Calu3 (cell line): Measurements from ENCODE around the gene MYL6B. TPM values are rescaled to one million over a fixed set of nuclear protein-coding genes. Genes with fewer than 3 reads are reported as not detected.

Experiments
- BruUV-seq: library from RNA; stranded (reverse); fragments of 400-500 nt; replicated peaks from 2 replicates; lab custom pipeline; 2021; lab: Mats Ljungman, UMichigan
- CTCF ChIA-PET: fragments of 300-600 bp; sonication (Branson Sonifier 250); formaldehyde crosslinking; loops from one replicate; lab custom pipeline; 2022; ENCODE audit warnings: antibody characterized with exemption; lab: Charles Lee
- DNase-seq: peaks from one replicate; pipeline ENCODE4 v3.0.0; 2022
- H3K27ac Mint-ChIP-seq: one replicate; pipeline ENCODE4 v1.8.0; 2022; ENCODE audit warnings: mixed read lengths; ENCODE audit not compliant: unreplicated experiment
- H3K27me3 Mint-ChIP-seq: one replicate; pipeline ENCODE4 v1.8.0; 2022; ENCODE audit warnings: mixed read lengths; ENCODE audit not compliant: unreplicated experiment
- H3K36me3 Mint-ChIP-seq: one replicate; pipeline ENCODE4 v1.8.0; 2022; ENCODE audit warnings: mild to moderate bottlenecking, moderate library complexity, mixed read lengths; ENCODE audit not compliant: insufficient read depth, unreplicated experiment
- H3K4me1 Mint-ChIP-seq: one replicate; pipeline ENCODE4 v1.8.0; 2022; ENCODE audit warnings: mild to moderate bottlenecking, low read depth, mixed read lengths; ENCODE audit not compliant: unreplicated experiment
- H3K4me3 Mint-ChIP-seq: one replicate; pipeline ENCODE4 v1.8.0; 2022; ENCODE audit warnings: mild to moderate bottlenecking, low read depth, moderate library complexity, mixed read lengths; ENCODE audit not compliant: unreplicated experiment
- H3K9me3 Mint-ChIP-seq: one replicate; pipeline ENCODE4 v1.8.0; 2022; ENCODE audit warnings: low read depth, mixed read lengths; ENCODE audit not compliant: unreplicated experiment
- intact Hi-C: fragments of 100-400 bp; cut with micrococcal nuclease; formaldehyde crosslinking; loops from one replicate; pipeline ENCODE4 v1.10.0; 2022; ENCODE audit not compliant: unreplicated experiment
- total RNA-seq: library from RNA; stranded (reverse); gene quantifications from 2 replicates; pipeline ENCODE4 v1.2.3, GENCODE V29; 2022
- TF ChIP-seq, protein P1 (sequence below): fragments of 200-600 bp; IDR thresholded peaks from one replicate; pipeline ENCODE4 v1.8.0; 2022; ENCODE audit warnings: antibody characterized with exemption; ENCODE audit not compliant: unreplicated experiment

MYL6B gene
- total RNA-seq, 1 experiment from 2014 or later = 53.7 TPM

DNA sequence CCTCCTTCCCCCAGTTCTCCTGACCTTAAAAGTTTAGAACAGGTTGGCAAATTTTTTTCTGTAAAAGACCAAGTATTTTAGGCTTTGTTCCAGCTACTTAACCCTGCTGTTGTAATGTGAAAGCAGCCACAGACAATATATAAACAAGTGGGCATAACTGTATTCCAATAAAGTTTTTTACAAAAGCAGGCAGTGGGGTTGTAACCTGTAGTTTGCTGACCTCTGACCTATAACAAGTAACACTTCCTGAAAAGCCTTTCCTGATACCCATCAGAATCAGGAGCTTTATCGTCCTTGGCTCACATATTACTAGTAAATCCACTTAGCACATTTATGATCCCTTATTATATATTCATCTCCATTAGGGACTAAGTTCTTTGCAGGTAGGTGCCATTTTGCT, 50.0 kb downstream of the MYL6B start:
- no peaks in the 10 kb centered on the region for H3K9me3 Mint-ChIP-seq
- no peak overlapping the region for H3K27ac Mint-ChIP-seq
- TF ChIP-seq, protein P1, sequence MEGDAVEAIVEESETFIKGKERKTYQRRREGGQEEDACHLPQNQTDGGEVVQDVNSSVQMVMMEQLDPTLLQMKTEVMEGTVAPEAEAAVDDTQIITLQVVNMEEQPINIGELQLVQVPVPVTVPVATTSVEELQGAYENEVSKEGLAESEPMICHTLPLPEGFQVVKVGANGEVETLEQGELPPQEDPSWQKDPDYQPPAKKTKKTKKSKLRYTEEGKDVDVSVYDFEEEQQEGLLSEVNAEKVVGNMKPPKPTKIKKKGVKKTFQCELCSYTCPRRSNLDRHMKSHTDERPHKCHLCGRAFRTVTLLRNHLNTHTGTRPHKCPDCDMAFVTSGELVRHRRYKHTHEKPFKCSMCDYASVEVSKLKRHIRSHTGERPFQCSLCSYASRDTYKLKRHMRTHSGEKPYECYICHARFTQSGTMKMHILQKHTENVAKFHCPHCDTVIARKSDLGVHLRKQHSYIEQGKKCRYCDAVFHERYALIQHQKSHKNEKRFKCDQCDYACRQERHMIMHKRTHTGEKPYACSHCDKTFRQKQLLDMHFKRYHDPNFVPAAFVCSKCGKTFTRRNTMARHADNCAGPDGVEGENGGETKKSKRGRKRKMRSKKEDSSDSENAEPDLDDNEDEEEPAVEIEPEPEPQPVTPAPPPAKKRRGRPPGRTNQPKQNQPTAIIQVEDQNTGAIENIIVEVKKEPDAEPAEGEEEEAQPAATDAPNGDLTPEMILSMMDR = no peak
- BruUV-seq = no TSS peak
- H3K4me1 Mint-ChIP-seq = no peaks in the 10 kb centered on the region
- no peak for DNase-seq
- CTCF ChIA-PET = interaction anchor here (0.7 to 0.8 kb wide), 2 partner anchors 14 to 20 kb away, joined by 3 to 5 read pairs; no protein-coding TSS in a partner anchor
- peaks cover 16% of the 10 kb centered on the region for H3K36me3 Mint-ChIP-seq
- no peaks in the 10 kb centered on the region for H3K27me3 Mint-ChIP-seq
- intact Hi-C loops = no loop called here
- no peak overlapping the region for H3K4me3 Mint-ChIP-seq

DNA sequence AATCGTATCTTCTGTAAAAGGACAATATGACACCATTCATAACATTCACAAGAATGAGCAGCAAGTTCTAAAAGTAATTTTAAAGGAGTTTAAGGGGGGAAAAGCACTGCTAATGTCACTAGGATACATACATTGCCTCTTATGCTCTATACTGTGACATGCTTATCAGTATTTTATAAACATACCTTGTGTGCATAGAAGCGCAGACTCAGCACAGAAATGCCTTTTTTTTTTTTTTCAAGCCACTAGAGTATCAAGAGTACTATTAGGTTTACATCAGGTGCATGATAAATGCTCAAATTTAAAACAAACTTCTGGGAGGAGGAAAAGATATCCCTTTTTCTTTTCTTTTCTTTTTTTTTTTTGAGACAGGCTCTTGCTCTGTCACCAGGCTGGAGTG, 50.5 kb downstream of the MYL6B start:
- H3K36me3 Mint-ChIP-seq = peaks cover 16% of the 10 kb centered on the region
- H3K4me3 Mint-ChIP-seq = no peak overlapping the region
- no peaks in the 10 kb centered on the region for H3K9me3 Mint-ChIP-seq
- TF ChIP-seq, protein P1 = no peak
- intact Hi-C loops = no loop called here
- CTCF ChIA-PET = interaction anchor here (0.8 kb wide), 1 partner anchor 19 kb away, joined by 5 read pairs; no protein-coding TSS in a partner anchor
- H3K27ac Mint-ChIP-seq = no peak overlapping the region
- no TSS peak for BruUV-seq
- no peaks in the 10 kb centered on the region for H3K27me3 Mint-ChIP-seq
- DNase-seq = no peak
- no peaks in the 10 kb centered on the region for H3K4me1 Mint-ChIP-seq

DNA sequence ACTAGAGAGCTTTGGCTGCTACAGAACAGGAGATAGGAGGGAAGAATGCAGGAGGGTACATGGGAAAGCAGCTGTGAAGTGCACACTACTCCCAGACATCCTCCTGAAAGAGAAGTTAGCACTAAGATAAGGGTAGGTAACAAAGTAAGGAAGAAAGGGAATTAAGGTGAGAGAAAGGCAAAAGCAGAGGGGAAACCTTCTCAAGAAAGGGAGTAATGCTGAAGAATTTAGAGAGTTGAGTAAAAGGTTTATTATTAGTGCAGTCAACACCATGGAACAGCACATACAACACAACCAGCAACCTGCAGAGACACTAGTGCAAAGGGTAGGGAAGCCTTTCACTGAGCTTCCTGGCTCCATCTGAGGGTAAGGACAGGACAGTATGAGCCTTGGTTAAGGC, 51.9 kb downstream of the MYL6B start:
- H3K27me3 Mint-ChIP-seq = no peaks in the 10 kb centered on the region
- H3K9me3 Mint-ChIP-seq = no peaks in the 10 kb centered on the region
- no peak overlapping the region for H3K27ac Mint-ChIP-seq
- TF ChIP-seq, protein P1 = no peak
- DNase-seq = no peak
- intact Hi-C loops = no loop called here
- H3K4me1 Mint-ChIP-seq = no peaks in the 10 kb centered on the region
- CTCF ChIA-PET = interaction anchor here (4.2 kb wide), 1 partner anchor 18 kb away, joined by 28 read pairs; the partner anchor contains the start of gene RNF41
- H3K4me3 Mint-ChIP-seq = no peak overlapping the region
- peaks cover 29% of the 10 kb centered on the region for H3K36me3 Mint-ChIP-seq
- no TSS peak for BruUV-seq

DNA sequence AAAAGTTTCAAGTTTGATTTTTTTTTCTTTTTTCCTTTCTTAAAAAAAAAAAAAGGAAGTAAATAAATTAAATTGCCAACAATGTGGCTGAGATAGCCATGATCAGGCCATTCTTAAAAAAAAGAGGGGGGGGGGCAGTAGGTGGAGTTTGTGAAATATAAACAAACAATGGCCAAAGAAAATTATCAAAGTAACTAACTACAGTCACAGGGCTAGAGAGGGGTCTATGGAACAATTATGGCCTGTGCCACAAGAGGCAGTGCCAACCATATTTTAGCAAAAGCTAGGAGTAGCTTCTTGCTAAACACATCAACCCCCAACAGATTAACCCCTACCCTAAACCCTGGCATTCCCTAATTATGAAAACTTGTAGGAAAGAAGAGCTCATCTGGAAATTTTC, 53.1 kb downstream of the MYL6B start:
- intact Hi-C loops = no loop called here
- no peak for DNase-seq
- H3K27ac Mint-ChIP-seq = no peak overlapping the region
- peaks cover 30% of the 10 kb centered on the region for H3K36me3 Mint-ChIP-seq
- H3K9me3 Mint-ChIP-seq = no peaks in the 10 kb centered on the region
- CTCF ChIA-PET = interaction anchor here (0.6 to 4.2 kb wide), 3 partner anchors 17 to 1019 kb away, joined by 3 to 28 read pairs (median 3); partner anchors contain the start of gene RNF41
- H3K27me3 Mint-ChIP-seq = no peaks in the 10 kb centered on the region
- no peak overlapping the region for H3K4me3 Mint-ChIP-seq
- no TSS peak for BruUV-seq
- TF ChIP-seq, protein P1 = no peak
- H3K4me1 Mint-ChIP-seq = no peaks in the 10 kb centered on the region
